Measurements from ENCODE around the gene C2orf49.

Gene C2orf49

DNA sequence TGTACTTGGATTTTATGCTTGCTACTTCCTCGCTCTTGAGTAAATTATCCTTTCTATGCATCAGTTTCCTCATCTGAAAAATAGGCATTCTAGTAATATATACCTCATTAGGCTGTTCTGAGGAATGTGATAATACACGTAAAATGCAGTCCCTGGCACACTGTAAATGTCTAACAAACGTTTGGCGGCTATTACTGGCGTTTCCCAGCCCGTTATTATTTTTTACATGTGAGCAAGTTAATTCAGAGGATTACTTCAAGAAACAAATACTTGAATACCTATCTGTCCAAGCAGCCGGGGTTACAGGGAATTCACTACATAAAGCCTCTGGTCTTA lies 586 bp upstream of the C2orf49 start:
- TF ChIP-seq RARB (CRISPR knock-in tag; IDR thresholded peaks at IDR 0.05) (no peak), ARNTL (CRISPR knock-in tag; IDR thresholded peaks at IDR 0.05; ENCODE audit: borderline replicate concordance, low read depth) (0 out of 2 replicates have a peak, but pooled peaks have one; percentile 40), ZNF565 (CRISPR knock-in tag; conservative IDR thresholded peaks at IDR 0.05; ENCODE audit: low read depth) (0 out of 2 replicates have a peak, but pooled peaks have one; percentile 57)
- no peak for ATAC-seq

DNA sequence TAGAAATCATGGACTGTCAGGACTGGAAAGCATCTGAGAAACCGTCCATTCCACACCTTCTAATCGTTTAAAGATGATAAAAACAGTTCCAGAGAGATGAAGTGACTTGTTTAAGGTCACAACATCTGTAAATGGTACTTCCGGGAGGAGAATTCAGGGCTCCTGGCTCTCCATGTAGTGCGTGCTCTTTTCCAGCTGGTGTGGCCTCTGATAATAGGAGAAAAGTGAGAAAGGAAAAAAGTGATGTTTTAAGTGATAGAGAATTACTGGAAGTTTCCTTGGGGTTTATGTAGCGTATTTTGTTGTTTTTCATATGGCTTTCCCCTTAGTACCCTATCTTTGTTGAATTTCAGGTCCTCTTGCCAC lies 663 bp downstream of the C2orf49 start:
- TF ChIP-seq ZFP30 (CRISPR knock-in tag; IDR thresholded peaks at IDR 0.05) (no peak), CSDC2 (CRISPR knock-in tag; IDR thresholded peaks at IDR 0.05) (no peak), SNAI2 (CRISPR knock-in tag; IDR thresholded peaks at IDR 0.05) (no peak), ARNTL (CRISPR knock-in tag; IDR thresholded peaks at IDR 0.05; ENCODE audit: borderline replicate concordance, low read depth) (no peak), ZC3H10 (CRISPR knock-in tag; IDR thresholded peaks at IDR 0.05) (no peak)
- TF ChIP-seq, protein P1, sequence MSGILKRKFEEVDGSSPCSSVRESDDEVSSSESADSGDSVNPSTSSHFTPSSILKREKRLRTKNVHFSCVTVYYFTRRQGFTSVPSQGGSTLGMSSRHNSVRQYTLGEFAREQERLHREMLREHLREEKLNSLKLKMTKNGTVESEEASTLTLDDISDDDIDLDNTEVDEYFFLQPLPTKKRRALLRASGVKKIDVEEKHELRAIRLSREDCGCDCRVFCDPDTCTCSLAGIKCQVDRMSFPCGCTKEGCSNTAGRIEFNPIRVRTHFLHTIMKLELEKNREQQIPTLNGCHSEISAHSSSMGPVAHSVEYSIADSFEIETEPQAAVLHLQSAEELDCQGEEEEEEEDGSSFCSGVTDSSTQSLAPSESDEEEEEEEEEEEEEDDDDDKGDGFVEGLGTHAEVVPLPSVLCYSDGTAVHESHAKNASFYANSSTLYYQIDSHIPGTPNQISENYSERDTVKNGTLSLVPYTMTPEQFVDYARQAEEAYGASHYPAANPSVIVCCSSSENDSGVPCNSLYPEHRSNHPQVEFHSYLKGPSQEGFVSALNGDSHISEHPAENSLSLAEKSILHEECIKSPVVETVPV (CRISPR knock-in tag; IDR thresholded peaks at IDR 0.05), result no peak
- peak; percentile 49 for ATAC-seq

DNA sequence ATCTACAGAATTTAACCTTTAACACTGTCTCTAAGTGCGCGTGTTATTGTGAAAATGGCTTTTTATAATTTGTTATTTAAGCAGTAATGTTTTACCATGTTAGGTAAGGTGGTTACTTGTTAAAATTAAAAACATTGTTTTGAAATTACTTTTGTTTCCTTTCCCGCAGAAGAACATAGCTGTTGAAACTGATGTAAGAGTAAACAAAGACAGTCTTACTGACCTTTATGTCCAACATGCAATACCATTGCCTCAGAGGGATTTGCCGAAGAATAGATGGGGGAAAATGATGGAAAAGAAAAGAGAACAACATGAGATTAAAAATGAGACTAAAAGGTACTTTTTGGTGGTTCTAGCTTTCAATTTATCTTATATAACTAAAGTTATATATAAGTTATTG lies 2.1 kb downstream of the C2orf49 start:
- no peak for TF ChIP-seq TSHZ2 (CRISPR knock-in tag; IDR thresholded peaks at IDR 0.05)
- no peak for TF ChIP-seq RARB (CRISPR knock-in tag; IDR thresholded peaks at IDR 0.05)
- TF ChIP-seq BACH2 (CRISPR knock-in tag; IDR thresholded peaks at IDR 0.05; ENCODE audit: borderline replicate concordance), result no peak
- no peak for TF ChIP-seq ZFP3 (CRISPR knock-in tag; IDR thresholded peaks at IDR 0.05)
- no peak for TF ChIP-seq GLIS3 (CRISPR knock-in tag; IDR thresholded peaks at IDR 0.05)
- TF ChIP-seq POU6F1 (CRISPR knock-in tag; IDR thresholded peaks at IDR 0.05; ENCODE audit: borderline replicate concordance, low read depth), result no peak
- no peak for TF ChIP-seq TCF4 (CRISPR knock-in tag; IDR thresholded peaks at IDR 0.05; ENCODE audit: borderline replicate concordance)
- TF ChIP-seq CSDC2 (CRISPR knock-in tag; IDR thresholded peaks at IDR 0.05), result no peak
- TF ChIP-seq ARNTL (CRISPR knock-in tag; IDR thresholded peaks at IDR 0.05; ENCODE audit: borderline replicate concordance, low read depth), result no peak
- TF ChIP-seq TOX (CRISPR knock-in tag; IDR thresholded peaks at IDR 0.05; ENCODE audit: borderline replicate concordance), result no peak
- no peak for TF ChIP-seq OSR1 (CRISPR knock-in tag; IDR thresholded peaks at IDR 0.05)

GRCh38 chr2:105344704-105345345 lies 7.5 kb downstream of the C2orf49 start:
- ATAC-seq, result peak; percentile 78

More for the DNA sequence above, 2.1 kb downstream of the C2orf49 start:
- ATAC-seq, result no peak

More at GRCh38 chr2:105344704-105345345, 7.5 kb downstream of the C2orf49 start:
- TF ChIP-seq PPARA (CRISPR knock-in tag; IDR thresholded peaks at IDR 0.05; ENCODE audit: borderline replicate concordance) (no peak), ZC3H10 (CRISPR knock-in tag; IDR thresholded peaks at IDR 0.05) (no peak), ZNF70 (CRISPR knock-in tag; IDR thresholded peaks at IDR 0.05) (no peak), SNAI2 (CRISPR knock-in tag; IDR thresholded peaks at IDR 0.05) (no peak), ZNF565 (CRISPR knock-in tag; conservative IDR thresholded peaks at IDR 0.05; ENCODE audit: low read depth) (no peak), TCF4 (CRISPR knock-in tag; IDR thresholded peaks at IDR 0.05; ENCODE audit: borderline replicate concordance) (no peak), ESRRG (CRISPR knock-in tag; IDR thresholded peaks at IDR 0.05) (no peak), OSR1 (CRISPR knock-in tag; IDR thresholded peaks at IDR 0.05) (no peak), GLIS3 (CRISPR knock-in tag; IDR thresholded peaks at IDR 0.05) (no peak), TOX (CRISPR knock-in tag; IDR thresholded peaks at IDR 0.05; ENCODE audit: borderline replicate concordance) (no peak)
- TF ChIP-seq, protein P1 (CRISPR knock-in tag; IDR thresholded peaks at IDR 0.05), result no peak
- TF ChIP-seq, protein P2, sequence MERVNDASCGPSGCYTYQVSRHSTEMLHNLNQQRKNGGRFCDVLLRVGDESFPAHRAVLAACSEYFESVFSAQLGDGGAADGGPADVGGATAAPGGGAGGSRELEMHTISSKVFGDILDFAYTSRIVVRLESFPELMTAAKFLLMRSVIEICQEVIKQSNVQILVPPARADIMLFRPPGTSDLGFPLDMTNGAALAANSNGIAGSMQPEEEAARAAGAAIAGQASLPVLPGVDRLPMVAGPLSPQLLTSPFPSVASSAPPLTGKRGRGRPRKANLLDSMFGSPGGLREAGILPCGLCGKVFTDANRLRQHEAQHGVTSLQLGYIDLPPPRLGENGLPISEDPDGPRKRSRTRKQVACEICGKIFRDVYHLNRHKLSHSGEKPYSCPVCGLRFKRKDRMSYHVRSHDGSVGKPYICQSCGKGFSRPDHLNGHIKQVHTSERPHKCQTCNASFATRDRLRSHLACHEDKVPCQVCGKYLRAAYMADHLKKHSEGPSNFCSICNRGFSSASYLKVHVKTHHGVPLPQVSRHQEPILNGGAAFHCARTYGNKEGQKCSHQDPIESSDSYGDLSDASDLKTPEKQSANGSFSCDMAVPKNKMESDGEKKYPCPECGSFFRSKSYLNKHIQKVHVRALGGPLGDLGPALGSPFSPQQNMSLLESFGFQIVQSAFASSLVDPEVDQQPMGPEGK (CRISPR knock-in tag; IDR thresholded peaks at IDR 0.05; ENCODE audit: borderline replicate concordance), result no peak

All from SK-N-SH treated with all-trans-retinoic acid at 6 μM for 48 hours (cell line).